ENCODE measurements around the gene TOR3A. TPM values are rescaled to one million over a fixed set of nuclear protein-coding genes. Genes with fewer than 3 reads are reported as not detected.

Gene TOR3A
- total and polyA plus RNA-seq, 2 donors (not counting 3 experiments of a cell fraction or from before 2014, with no cell fraction given) = 14.9 to 16.7 TPM

- dilution Hi-C loops (cut with MboI; ENCODE audit: extremely low pct_ligation_motif_present, low sequenced_read_pairs) (no loop called here), intact Hi-C loops (cut with micrococcal nuclease) (loop anchor here (1.0 to 5.0 kb wide), 5 partner anchors 21 to 224 kb away; partner anchors contain the start of genes AXDND1 and SOAT1)
- TF ChIP-seq JUN (IDR thresholded peaks at IDR 0.05; ENCODE audit: borderline replicate concordance, insufficient read depth, insufficient read length, low read depth) = no peak
- peak; percentile 41 for TF ChIP-seq FOS (IDR thresholded peaks at IDR 0.05; ENCODE audit: borderline replicate concordance, insufficient read depth, low read length)
- POLR2A ChIA-PET = interaction anchor here (0.9 kb wide), 1 partner anchor 12 kb away, joined by 5 read pairs; no protein-coding TSS in a partner anchor
- BruUV-seq (replicated peaks) = TSS peak; percentile 33
- Histone ChIP-seq H3K4me3 (replicated peaks in 1 of 3; ENCODE audit: insufficient read depth in 1 of 3, low read depth in 1 of 3, low read length in 3 of 3) (peak overlapping the region in 1 of 3 experiments; percentile 99), H3K27me3 (ENCODE audit: control insufficient read depth in 2 of 2, insufficient read depth in 2 of 2, low read length in 2 of 2) (no peaks in the 10 kb centered on the region), H3K36me3 (ENCODE audit: control insufficient read depth in 2 of 2, extremely low read depth in 1 of 2, insufficient read depth in 2 of 2, low read length in 2 of 2) (peaks cover 5 to 16% of the 10 kb centered on the region in 2 experiments), H3K9ac (replicated peaks; ENCODE audit: extremely low read depth, insufficient read depth, low read length) (peak overlapping the region; percentile 99), H3K9me3 (replicated peaks; ENCODE audit: control insufficient read depth, insufficient read depth, low read length) (no peaks in the 10 kb centered on the region), H2AFZ (ENCODE audit: low read depth, low read length) (no peak overlapping the region), H3K4me1 (ENCODE audit: control insufficient read depth, extremely low read depth, insufficient read depth, low read length) (peaks cover 46% of the 10 kb centered on the region), H3K4me2 (ENCODE audit: insufficient read depth, low read length) (peak overlapping the region; percentile 95), H3K27ac (ENCODE audit: insufficient read depth, low read depth, low read length) (peak overlapping the region; percentile 95), H4K20me1 (replicated peaks; ENCODE audit: control insufficient read depth, extremely low read depth, insufficient read depth, low read length) (no peaks in the 10 kb centered on the region), H3K9me1 (replicated peaks; ENCODE audit: control insufficient read depth, extremely low read depth, insufficient read depth, low read length) (no peaks in the 10 kb centered on the region), H3K79me2 (ENCODE audit: control insufficient read depth, insufficient read depth, low read length) (peaks cover 55% of the 10 kb centered on the region)
- no peak for DNase-seq (ENCODE audit: low read depth, low spot score)
- FAIRE-seq = peak; percentile 62
- CTCF ChIA-PET = interaction anchor here (0.6 to 1.2 kb wide), 3 partner anchors 16 to 50 kb away, joined by 3 to 4 read pairs (median 3); no protein-coding TSS in a partner anchor
These were observed 61.5 kb downstream of the TOR3A start for GRCh38 chr1:179143322-179143721.

GRCh38 chr1:179144626-179145025, 62.8 kb downstream of the TOR3A start:
- ChIA-PET POLR2A (no interaction called here), CTCF (no interaction called here)
- H3K9me1 ChIP-seq (replicated peaks; ENCODE audit: control insufficient read depth, extremely low read depth, insufficient read depth, low read length) = no peaks in the 10 kb centered on the region
- no peak overlapping the region for H3K4me3 ChIP-seq (replicated peaks in 1 of 3; ENCODE audit: insufficient read depth in 1 of 3, low read depth in 1 of 3, low read length in 3 of 3)
- no peaks in the 10 kb centered on the region for H3K9me3 ChIP-seq (replicated peaks; ENCODE audit: control insufficient read depth, insufficient read depth, low read length)
- intact Hi-C loops (cut with micrococcal nuclease) (loop anchor here (5.0 kb wide), 2 partner anchors 88 to 223 kb away; partner anchors contain the start of gene AXDND1), dilution Hi-C loops (cut with MboI; ENCODE audit: extremely low pct_ligation_motif_present, low sequenced_read_pairs) (no loop called here)
- TF ChIP-seq POLR2AphosphoS5 (IDR thresholded peaks at IDR 0.05; ENCODE audit: insufficient read depth, low read depth, low read length) (no peak), EZH2 (IDR thresholded peaks at IDR 0.05; ENCODE audit: borderline replicate concordance, low read depth, low read length, severe bottlenecking) (no peak), GATA2 (IDR thresholded peaks at IDR 0.05; ENCODE audit: insufficient read depth, insufficient read length, low read depth, low read length) (no peak), MYC (IDR thresholded peaks at IDR 0.05; ENCODE audit: low read depth, low read length) (no peak), POLR2A (IDR thresholded peaks at IDR 0.05; ENCODE audit: low read depth, low read length) (no peak), JUN (IDR thresholded peaks at IDR 0.05; ENCODE audit: borderline replicate concordance, insufficient read depth, insufficient read length, low read depth) (no peak), CTCF (IDR thresholded peaks at IDR 0.05; ENCODE audit: extremely low read depth in 1 of 2, insufficient read depth in 1 of 2, low read depth in 1 of 2, low read length in 2 of 2) (no peak)
- TF ChIP-seq, protein P1, sequence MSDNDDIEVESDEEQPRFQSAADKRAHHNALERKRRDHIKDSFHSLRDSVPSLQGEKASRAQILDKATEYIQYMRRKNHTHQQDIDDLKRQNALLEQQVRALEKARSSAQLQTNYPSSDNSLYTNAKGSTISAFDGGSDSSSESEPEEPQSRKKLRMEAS (IDR thresholded peaks at IDR 0.05; ENCODE audit: insufficient read depth, insufficient read length) = no peak
- H3K4me1 ChIP-seq (ENCODE audit: control insufficient read depth, extremely low read depth, insufficient read depth, low read length) = peaks cover 38% of the 10 kb centered on the region
- H3K27ac ChIP-seq (ENCODE audit: insufficient read depth, low read depth, low read length) = peak overlapping the region; percentile 95
- H3K4me2 ChIP-seq (ENCODE audit: insufficient read depth, low read length) = peak overlapping the region; percentile 21
- no TSS peak for BruUV-seq (replicated peaks)
- no peak overlapping the region for H2AFZ ChIP-seq (ENCODE audit: low read depth, low read length)
- no peaks in the 10 kb centered on the region for H4K20me1 ChIP-seq (replicated peaks; ENCODE audit: control insufficient read depth, extremely low read depth, insufficient read depth, low read length)
- FAIRE-seq (no peak), DNase-seq (ENCODE audit: low read depth, low spot score) (no peak)
- no peak overlapping the region for H3K9ac ChIP-seq (replicated peaks; ENCODE audit: extremely low read depth, insufficient read depth, low read length)
- H3K36me3 ChIP-seq (ENCODE audit: control insufficient read depth in 2 of 2, extremely low read depth in 1 of 2, insufficient read depth in 2 of 2, low read length in 2 of 2) = peaks cover 1 to 9% of the 10 kb centered on the region in 2 experiments
- peaks cover 46% of the 10 kb centered on the region for H3K79me2 ChIP-seq (ENCODE audit: control insufficient read depth, insufficient read depth, low read length)
- no peaks in the 10 kb centered on the region for H3K27me3 ChIP-seq (ENCODE audit: control insufficient read depth in 2 of 2, insufficient read depth in 2 of 2, low read length in 2 of 2)
